GM12878 (cell line): ENCODE measurements around the gene ANKRD6. TPM values are rescaled to one million over a fixed set of nuclear protein-coding genes. Genes with fewer than 3 reads are reported as not detected.

Source experiments
- ATAC-seq: fragments of 200-7000 bp; cut with Tn5 transposase; 3 replicates; pipeline ENCODE4 v1.9.1; 2020; ENCODE audit warnings: mild to moderate bottlenecking, moderate library complexity
- BruUV-seq: library from RNA; stranded (reverse); fragments of 400-500 nt; replicated peaks from 2 replicates; lab custom pipeline; 2021; lab: Mats Ljungman, UMichigan
- CTCF ChIA-PET: fragments of 300-600 bp; sonication (Branson Sonifier 250); formaldehyde crosslinking; extraction: SDS; loops from one replicate; lab custom pipeline; 2021; ENCODE audit warnings: inconsistent platforms; lab: Yijun Ruan, JAX
- POLR2A ChIA-PET: fragments of 350-600 bp; formaldehyde crosslinking; extraction: SDS; loops from one replicate; lab custom pipeline; 2021; ENCODE audit warnings: inconsistent platforms; lab: Charles Lee
- RAD21 ChIA-PET: fragments of 300-600 bp; sonication (Branson Sonifier 250); formaldehyde crosslinking; loops from one replicate; lab custom pipeline; 2023; ENCODE audit warnings: antibody characterized with exemption; ENCODE audit not compliant: unreplicated experiment; lab: Charles Lee
- SMC1A ChIA-PET: fragments of 300-600 bp; sonication (Branson Sonifier 250); formaldehyde crosslinking; loops from one replicate; lab custom pipeline; 2023; ENCODE audit not compliant: unreplicated experiment, uncharacterized antibody; lab: Charles Lee
- DNase-seq: peaks from one replicate; pipeline ENCODE4 v3.0.0-alpha.2; 2011; ENCODE audit warnings: low read depth, low spot score
- FAIRE-seq: peaks from 3 replicates; lab custom pipeline; 2011; peaks lifted over from hg19 to GRCh38; lab: Jason Lieb, UNC
- H2AFZ ChIP-seq: 2 replicates; pipeline ENCODE4 v1.6.0; 2011; ENCODE audit warnings: low read depth, low read length, control low read depth; ENCODE audit not compliant: control insufficient read depth
- H3K27ac ChIP-seq: 2 replicates; pipeline ENCODE4 v1.5.1; 2011; ENCODE audit warnings: control low read depth; ENCODE audit not compliant: control insufficient read depth, insufficient read depth
- H3K27me3 ChIP-seq, 2 experiments: replicated peaks in 1 of 2; 2 replicates each; pipeline versions ENCODE4 v1.6.0 to v1.6.1; 2011; ENCODE audit warnings: low read length in 1 of 2; ENCODE audit not compliant: control insufficient read depth in 2 of 2, insufficient read depth in 2 of 2
- H3K36me3 ChIP-seq, 2 experiments: 2 replicates each; pipeline ENCODE4 v1.5.1; 2011; ENCODE audit warnings: low read length in 1 of 2; ENCODE audit not compliant: control insufficient read depth in 2 of 2, insufficient read depth in 2 of 2
- H3K4me1 ChIP-seq: 2 replicates; pipeline ENCODE4 v1.6.1; 2011; ENCODE audit warnings: mild to moderate bottlenecking, low read length, moderate library complexity, mixed read lengths; ENCODE audit not compliant: control insufficient read depth, insufficient read depth
- H3K4me2 ChIP-seq: 2 replicates; pipeline ENCODE4 v1.6.0; 2011; ENCODE audit warnings: control low read depth; ENCODE audit not compliant: control insufficient read depth, insufficient read depth
- H3K4me3 ChIP-seq: fragments of 200-600 bp; sonication (generic); 2 replicates; pipeline ENCODE4 v1.5.1; 2016
- H3K79me2 ChIP-seq: 2 replicates; pipeline ENCODE4 v1.6.0; 2011; ENCODE audit warnings: low read length; ENCODE audit not compliant: control insufficient read depth, insufficient read depth
- H3K9ac ChIP-seq: 2 replicates; pipeline ENCODE4 v1.8.0; 2011; ENCODE audit warnings: low read length, control low read depth, mixed read lengths; ENCODE audit not compliant: control insufficient read depth, insufficient read depth
- H3K9me3 ChIP-seq: replicated peaks from 3 replicates; pipeline ENCODE4 v1.5.1; 2011; ENCODE audit warnings: mild to moderate bottlenecking, low read length; ENCODE audit not compliant: control insufficient read depth, insufficient read depth
- H4K20me1 ChIP-seq: 2 replicates; pipeline ENCODE4 v1.6.0; 2011; ENCODE audit not compliant: control insufficient read depth, insufficient read depth
- FOXM1 ChIP-seq: IDR thresholded peaks from 2 replicates; pipeline ENCODE4 v1.6.1; 2012; ENCODE audit warnings: low read depth, mild to moderate bottlenecking, inconsistent platforms, low read length, moderate library complexity
- HDAC6 ChIP-seq: fragments of 200-600 bp; sonication (generic); IDR thresholded peaks from one replicate; pipeline ENCODE4 v1.8.0; 2017; ENCODE audit warnings: antibody characterized with exemption; ENCODE audit not compliant: unreplicated experiment
- RCOR1 ChIP-seq: conservative IDR thresholded peaks from 2 replicates; pipeline ENCODE4 v1.6.1; 2012; ENCODE audit warnings: low read depth, low read length, improper control_type of control experiment
- TCF3 ChIP-seq: IDR thresholded peaks from 2 replicates; pipeline ENCODE4 v1.6.1; 2012; ENCODE audit warnings: low read depth, mild to moderate bottlenecking, low read length, borderline replicate concordance; ENCODE audit not compliant: insufficient read depth
- WGBS: methylation state at CpG from one replicate; pipeline ENCODE4 v1.1.6; 2016; ENCODE audit warnings: low lambda C conversion rate; ENCODE audit not compliant: insufficient replicate concordance, insufficient coverage; ENCODE audit errors: missing lambda C conversion rate; 5-methylcytosine and 5-hydroxymethylcytosine counted together
- in situ Hi-C: fragments of 300-500 bp; cut with MboI; formaldehyde crosslinking; loops from 9 replicates; pipeline ENCODE4 v1.14.3; 2018; ENCODE audit warnings: mixed read lengths
- intact Hi-C: fragments of 100-400 bp; cut with micrococcal nuclease; formaldehyde crosslinking; loops from one replicate; pipeline ENCODE4 v1.14.2; 2022; ENCODE audit not compliant: unreplicated experiment
- polyA plus RNA-seq, 11 experiments: library from polyadenylated mRNA; depleted of rRNA in 4 of 11; unstranded in 6 of 11; stranded (reverse) in 5 of 11; fragments of >200 nt; fragmentation: Nextera tagmentation in 4 of 11; fragmentation: Illumina TruSeq in 1 of 11; extraction: Ambion mirVana in 4 of 11; extraction: Trizol in 1 of 11; gene quantifications; 1 replicate in 1 of 11; 2 replicates in 10 of 11; pipeline versions ENCODE4 v1.2.1 to v1.2.3, GENCODE V29; 2011 to 2016; ENCODE audit warnings: inconsistent platforms in 2 of 11, missing spikeins in 2 of 11, low read depth in 1 of 11
- total RNA-seq, 4 experiments: library from RNA; depleted of rRNA in 3 of 4; stranded (reverse); fragments of >200 nt in 3 of 4; fragmentation: Illumina TruSeq in 1 of 4; extraction: Trizol in 1 of 4; gene quantifications; 2 replicates each; pipeline versions ENCODE4 v1.2.1 to v1.2.3, GENCODE V29; 2013 to 2021
- TF ChIP-seq, protein P1 (sequence below): IDR thresholded peaks from 2 replicates; pipeline ENCODE4 v1.6.1; 2012; ENCODE audit warnings: mild to moderate bottlenecking, low read depth, low read length
- TF ChIP-seq, protein P2 (sequence below): fragments of 450-650 bp; IDR thresholded peaks from 2 replicates; pipeline ENCODE4 v1.6.1; 2016; ENCODE audit warnings: mild to moderate bottlenecking
- TF ChIP-seq, protein P3 (sequence below): fragments of 450-650 bp; IDR thresholded peaks from 2 replicates; pipeline ENCODE4 v1.6.1; 2017; ENCODE audit warnings: low read depth, mild to moderate bottlenecking, moderate library complexity

ANKRD6 gene
- total and polyA plus RNA-seq, 10 of the 15 experiments (the other 5 are each of a cell fraction or from before 2014, with no cell fraction given), result 0.03 to 0.90 (median 0.38) TPM

DNA sequence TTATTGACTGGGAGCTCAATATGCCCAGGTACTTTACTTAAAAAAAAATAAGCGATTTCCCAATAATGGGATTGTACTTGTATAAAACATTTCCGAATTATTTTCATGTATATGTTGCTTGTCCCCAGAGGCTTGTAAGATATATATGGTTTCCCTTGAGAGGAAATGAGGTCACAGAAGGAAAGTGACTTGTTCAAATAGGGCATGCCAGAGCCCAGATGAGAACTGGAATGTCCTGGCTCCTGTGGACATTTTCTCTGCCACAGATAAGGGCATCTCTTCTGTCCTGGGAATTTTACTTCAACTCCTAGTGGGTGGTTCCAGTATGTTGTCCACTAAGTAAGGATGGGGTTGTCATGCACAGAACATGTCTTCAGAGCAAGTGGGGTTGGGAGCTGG, 142.6 kb downstream of the ANKRD6 start:
- SMC1A ChIA-PET, result interaction anchor here (1.2 kb wide), 1 partner anchor 9 kb away, joined by 4 read pairs; no protein-coding TSS in a partner anchor
- CTCF ChIA-PET, result no interaction called here
- Histone ChIP-seq H3K4me2 (no peak overlapping the region), H3K9ac (no peak overlapping the region), H2AFZ (no peak overlapping the region), H3K4me1 (peaks cover 11% of the 10 kb centered on the region), H3K79me2 (no peaks in the 10 kb centered on the region), H3K9me3 (no peaks in the 10 kb centered on the region), H4K20me1 (no peaks in the 10 kb centered on the region), H3K36me3 (no peaks in the 10 kb centered on the region), H3K27ac (no peak overlapping the region), H3K27me3 (no peaks in the 10 kb centered on the region), H3K4me3 (no peak overlapping the region)
- BruUV-seq, result no TSS peak
- POLR2A ChIA-PET, result no interaction called here
- FAIRE-seq (no peak), DNase-seq (no peak), ATAC-seq (peak; percentile 36; the same call in 1 of the 3 replicates)
- intact Hi-C loops (no loop called here), in situ Hi-C loops (no loop called here)
- no peak for TF ChIP-seq FOXM1
- TF ChIP-seq, protein P1, sequence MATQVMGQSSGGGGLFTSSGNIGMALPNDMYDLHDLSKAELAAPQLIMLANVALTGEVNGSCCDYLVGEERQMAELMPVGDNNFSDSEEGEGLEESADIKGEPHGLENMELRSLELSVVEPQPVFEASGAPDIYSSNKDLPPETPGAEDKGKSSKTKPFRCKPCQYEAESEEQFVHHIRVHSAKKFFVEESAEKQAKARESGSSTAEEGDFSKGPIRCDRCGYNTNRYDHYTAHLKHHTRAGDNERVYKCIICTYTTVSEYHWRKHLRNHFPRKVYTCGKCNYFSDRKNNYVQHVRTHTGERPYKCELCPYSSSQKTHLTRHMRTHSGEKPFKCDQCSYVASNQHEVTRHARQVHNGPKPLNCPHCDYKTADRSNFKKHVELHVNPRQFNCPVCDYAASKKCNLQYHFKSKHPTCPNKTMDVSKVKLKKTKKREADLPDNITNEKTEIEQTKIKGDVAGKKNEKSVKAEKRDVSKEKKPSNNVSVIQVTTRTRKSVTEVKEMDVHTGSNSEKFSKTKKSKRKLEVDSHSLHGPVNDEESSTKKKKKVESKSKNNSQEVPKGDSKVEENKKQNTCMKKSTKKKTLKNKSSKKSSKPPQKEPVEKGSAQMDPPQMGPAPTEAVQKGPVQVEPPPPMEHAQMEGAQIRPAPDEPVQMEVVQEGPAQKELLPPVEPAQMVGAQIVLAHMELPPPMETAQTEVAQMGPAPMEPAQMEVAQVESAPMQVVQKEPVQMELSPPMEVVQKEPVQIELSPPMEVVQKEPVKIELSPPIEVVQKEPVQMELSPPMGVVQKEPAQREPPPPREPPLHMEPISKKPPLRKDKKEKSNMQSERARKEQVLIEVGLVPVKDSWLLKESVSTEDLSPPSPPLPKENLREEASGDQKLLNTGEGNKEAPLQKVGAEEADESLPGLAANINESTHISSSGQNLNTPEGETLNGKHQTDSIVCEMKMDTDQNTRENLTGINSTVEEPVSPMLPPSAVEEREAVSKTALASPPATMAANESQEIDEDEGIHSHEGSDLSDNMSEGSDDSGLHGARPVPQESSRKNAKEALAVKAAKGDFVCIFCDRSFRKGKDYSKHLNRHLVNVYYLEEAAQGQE, result no peak
- no peak for TF ChIP-seq TCF3
- TF ChIP-seq, protein P2, sequence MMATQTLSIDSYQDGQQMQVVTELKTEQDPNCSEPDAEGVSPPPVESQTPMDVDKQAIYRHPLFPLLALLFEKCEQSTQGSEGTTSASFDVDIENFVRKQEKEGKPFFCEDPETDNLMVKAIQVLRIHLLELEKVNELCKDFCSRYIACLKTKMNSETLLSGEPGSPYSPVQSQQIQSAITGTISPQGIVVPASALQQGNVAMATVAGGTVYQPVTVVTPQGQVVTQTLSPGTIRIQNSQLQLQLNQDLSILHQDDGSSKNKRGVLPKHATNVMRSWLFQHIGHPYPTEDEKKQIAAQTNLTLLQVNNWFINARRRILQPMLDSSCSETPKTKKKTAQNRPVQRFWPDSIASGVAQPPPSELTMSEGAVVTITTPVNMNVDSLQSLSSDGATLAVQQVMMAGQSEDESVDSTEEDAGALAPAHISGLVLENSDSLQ, result no peak
- TF ChIP-seq RCOR1, result no peak
- TF ChIP-seq, protein P3, sequence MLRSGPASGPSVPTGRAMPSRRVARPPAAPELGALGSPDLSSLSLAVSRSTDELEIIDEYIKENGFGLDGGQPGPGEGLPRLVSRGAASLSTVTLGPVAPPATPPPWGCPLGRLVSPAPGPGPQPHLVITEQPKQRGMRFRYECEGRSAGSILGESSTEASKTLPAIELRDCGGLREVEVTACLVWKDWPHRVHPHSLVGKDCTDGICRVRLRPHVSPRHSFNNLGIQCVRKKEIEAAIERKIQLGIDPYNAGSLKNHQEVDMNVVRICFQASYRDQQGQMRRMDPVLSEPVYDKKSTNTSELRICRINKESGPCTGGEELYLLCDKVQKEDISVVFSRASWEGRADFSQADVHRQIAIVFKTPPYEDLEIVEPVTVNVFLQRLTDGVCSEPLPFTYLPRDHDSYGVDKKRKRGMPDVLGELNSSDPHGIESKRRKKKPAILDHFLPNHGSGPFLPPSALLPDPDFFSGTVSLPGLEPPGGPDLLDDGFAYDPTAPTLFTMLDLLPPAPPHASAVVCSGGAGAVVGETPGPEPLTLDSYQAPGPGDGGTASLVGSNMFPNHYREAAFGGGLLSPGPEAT, result no peak
- no peak for TF ChIP-seq HDAC6
- WGBS, result 75% methylated on average over 2 of the region's 2 CpGs
- RAD21 ChIA-PET, result no interaction called here
